Mesenchymal stem cell (in vitro differentiated cells and primary cell): ENCODE results near the gene SCO2.

Source experiments
- DNase-seq: peaks from one replicate; pipeline ENCODE4 v3.0.0-alpha.2; 2013
- H2AFZ ChIP-seq: one replicate; pipeline ENCODE4 v1.6.1; 2013; ENCODE audit warnings: low read depth, mild to moderate bottlenecking, control low read depth, inconsistent platforms, low read length, moderate library complexity
- H2AK5ac ChIP-seq: 2 replicates; pipeline ENCODE4 v1.6.1; 2013; ENCODE audit warnings: low read length, moderate library complexity, mild to moderate bottlenecking, inconsistent platforms; ENCODE audit not compliant: severe bottlenecking
- H2BK120ac ChIP-seq: one replicate; pipeline ENCODE4 v1.6.1; 2013; ENCODE audit warnings: low read depth, mild to moderate bottlenecking, inconsistent platforms, low read length, moderate library complexity
- H2BK12ac ChIP-seq, 2 experiments: one replicate each; pipeline ENCODE4 v1.6.1; 2013; ENCODE audit warnings: inconsistent platforms in 2 of 2, low read length in 2 of 2, mild to moderate bottlenecking in 2 of 2, moderate library complexity in 2 of 2, control low read depth in 1 of 2
- H2BK15ac ChIP-seq: one replicate; pipeline ENCODE4 v1.6.1; 2013; ENCODE audit warnings: mild to moderate bottlenecking, low read depth, inconsistent platforms; ENCODE audit not compliant: poor library complexity, severe bottlenecking
- H2BK5ac ChIP-seq: 2 replicates; pipeline ENCODE4 v1.6.1; 2013; ENCODE audit warnings: low read depth, mild to moderate bottlenecking, low read length, control low read depth, inconsistent platforms; ENCODE audit not compliant: poor library complexity, severe bottlenecking
- H3K14ac ChIP-seq, 2 experiments: one replicate each; pipeline ENCODE4 v1.6.1; 2013; ENCODE audit warnings: inconsistent platforms in 2 of 2, low read length in 2 of 2, control low read depth in 1 of 2, mild to moderate bottlenecking in 1 of 2, moderate library complexity in 1 of 2
- H3K18ac ChIP-seq, 2 experiments: one replicate each; pipeline ENCODE4 v1.6.1; 2013; ENCODE audit warnings: inconsistent platforms in 2 of 2, low read length in 2 of 2, control low read depth in 1 of 2, low read depth in 1 of 2, mild to moderate bottlenecking in 1 of 2
- H3K23ac ChIP-seq, 2 experiments: one replicate each; pipeline ENCODE4 v1.6.1; 2013; ENCODE audit warnings: inconsistent platforms in 2 of 2, low read length in 2 of 2, mild to moderate bottlenecking in 2 of 2, moderate library complexity in 2 of 2, control low read depth in 1 of 2
- H3K27ac ChIP-seq: 2 replicates; pipeline ENCODE4 v1.5.1; 2013; ENCODE audit warnings: mild to moderate bottlenecking, moderate library complexity, low read length, control low read depth, inconsistent platforms; ENCODE audit not compliant: poor library complexity, severe bottlenecking
- H3K27me3 ChIP-seq, 2 experiments: 2 replicates each; pipeline versions ENCODE4 v1.6.1 to v1.7.0; 2013; ENCODE audit warnings: low read length in 2 of 2, mild to moderate bottlenecking in 2 of 2, moderate library complexity in 2 of 2, control low read depth in 1 of 2, inconsistent platforms in 1 of 2; ENCODE audit not compliant: control insufficient read depth in 1 of 2, insufficient read depth in 1 of 2
- H3K36me3 ChIP-seq, 2 experiments: 2 replicates each; pipeline versions ENCODE4 v1.6.1 to v1.7.0; 2013; ENCODE audit warnings: low read length in 2 of 2, control low read depth in 1 of 2, inconsistent platforms in 1 of 2, low read depth in 1 of 2, mild to moderate bottlenecking in 1 of 2; ENCODE audit not compliant: insufficient read depth in 2 of 2, control insufficient read depth in 1 of 2
- H3K4ac ChIP-seq, 2 experiments: one replicate each; pipeline ENCODE4 v1.6.1; 2013; ENCODE audit warnings: inconsistent platforms in 2 of 2, low read length in 2 of 2, mild to moderate bottlenecking in 2 of 2, moderate library complexity in 2 of 2, control low read depth in 1 of 2, low read depth in 1 of 2
- H3K4me1 ChIP-seq: 2 replicates; pipeline ENCODE4 v1.6.1; 2013; ENCODE audit warnings: low read depth, low read length, control low read depth; ENCODE audit not compliant: control insufficient read depth, insufficient read depth
- H3K4me2 ChIP-seq: 2 replicates; pipeline ENCODE4 v1.6.1; 2013; ENCODE audit warnings: low read length, mild to moderate bottlenecking, inconsistent platforms; ENCODE audit not compliant: poor library complexity, severe bottlenecking
- H3K4me3 ChIP-seq, 2 experiments: 2 replicates each; pipeline versions ENCODE4 v1.5.1 to v1.7.0; 2013; ENCODE audit warnings: low read length in 2 of 2, mild to moderate bottlenecking in 2 of 2, control low read depth in 1 of 2, low read depth in 1 of 2; ENCODE audit not compliant: insufficient read depth in 1 of 2
- H3K79me1 ChIP-seq: replicated peaks from 2 replicates; pipeline ENCODE4 v1.6.1; 2013; ENCODE audit warnings: mild to moderate bottlenecking, control low read depth, low read length, inconsistent platforms; ENCODE audit not compliant: poor library complexity, severe bottlenecking
- H3K9ac ChIP-seq: 2 replicates; pipeline ENCODE4 v1.7.0; 2013; ENCODE audit warnings: mild to moderate bottlenecking, low read length, moderate library complexity
- H3K9me3 ChIP-seq: 2 replicates; pipeline ENCODE4 v1.7.0; 2013; ENCODE audit warnings: mild to moderate bottlenecking, low read length; ENCODE audit not compliant: control insufficient read depth
- H4K8ac ChIP-seq: one replicate; pipeline ENCODE4 v1.6.1; 2013; ENCODE audit warnings: inconsistent platforms, mild to moderate bottlenecking, low read length, moderate library complexity
- H4K91ac ChIP-seq: one replicate; pipeline ENCODE4 v1.6.1; 2013; ENCODE audit warnings: mild to moderate bottlenecking, low read length, inconsistent platforms
- WGBS: methylation state at CpG from one replicate; pipeline ENCODE4 v1.1.7; 2013; ENCODE audit warnings: mixed read lengths; 5-methylcytosine and 5-hydroxymethylcytosine counted together

Gene SCO2

GRCh38 chr22:50569041-50569459 lies 43.7 kb upstream of the SCO2 start:
- no peak overlapping the region for H2AFZ ChIP-seq
- no peak overlapping the region for H2BK15ac ChIP-seq
- no peak overlapping the region for H2BK12ac ChIP-seq
- no peaks in the 10 kb centered on the region for H3K27me3 ChIP-seq
- H3K23ac ChIP-seq = no peak overlapping the region
- H3K27ac ChIP-seq = no peak overlapping the region
- peaks cover 9% of the 10 kb centered on the region for H3K4me1 ChIP-seq
- H3K9ac ChIP-seq = no peak overlapping the region
- WGBS = 86% methylated on average over 7 of the region's 8 CpGs
- peaks cover 0 to 64% of the 10 kb centered on the region in 2 experiments for H3K36me3 ChIP-seq
- H3K4me3 ChIP-seq = no peak overlapping the region
- no peak overlapping the region for H3K4me2 ChIP-seq
- H3K4ac ChIP-seq = no peak overlapping the region
- H3K79me1 ChIP-seq = no peaks in the 10 kb centered on the region
- H3K9me3 ChIP-seq = no peaks in the 10 kb centered on the region
- no peak overlapping the region for H2BK5ac ChIP-seq
- H3K18ac ChIP-seq = no peak overlapping the region
- no peak overlapping the region for H4K91ac ChIP-seq
- no peak overlapping the region for H2AK5ac ChIP-seq
- H2BK120ac ChIP-seq = no peak overlapping the region
- DNase-seq = no peak
- H4K8ac ChIP-seq = no peak overlapping the region
- H3K14ac ChIP-seq = no peak overlapping the region

- WGBS = 92% methylated on average over 4 of the region's 7 CpGs
- no peaks in the 10 kb centered on the region for H3K9me3 ChIP-seq
- no peak overlapping the region for H3K23ac ChIP-seq
These were observed 43.2 kb upstream of the SCO2 start for GRCh38 chr22:50568626-50569025.

GRCh38 chr22:50567721-50568252 lies 42.4 kb upstream of the SCO2 start:
- H2BK120ac ChIP-seq = no peak overlapping the region
- H3K36me3 ChIP-seq = peaks cover 0 to 51% of the 10 kb centered on the region in 2 experiments
- no peak overlapping the region for H2AK5ac ChIP-seq
- H2BK5ac ChIP-seq = no peak overlapping the region
- H3K14ac ChIP-seq = no peak overlapping the region
- 90% methylated on average over 7 of the region's 7 CpGs for WGBS
- no peak overlapping the region for H2BK12ac ChIP-seq
- H3K27ac ChIP-seq = no peak overlapping the region
- no peak overlapping the region for H3K23ac ChIP-seq
- no peak overlapping the region for H3K4ac ChIP-seq
- no peak overlapping the region for H3K4me3 ChIP-seq
- H3K4me2 ChIP-seq = no peak overlapping the region
- H4K8ac ChIP-seq = no peak overlapping the region
- H3K9ac ChIP-seq = no peak overlapping the region
- H4K91ac ChIP-seq = no peak overlapping the region
- no peak overlapping the region for H2BK15ac ChIP-seq
- H3K18ac ChIP-seq = no peak overlapping the region
- H2AFZ ChIP-seq = no peak overlapping the region
- H3K9me3 ChIP-seq = no peaks in the 10 kb centered on the region
- peaks cover 1% of the 10 kb centered on the region for H3K79me1 ChIP-seq
- DNase-seq = no peak
- no peaks in the 10 kb centered on the region for H3K27me3 ChIP-seq
- peaks cover 17% of the 10 kb centered on the region for H3K4me1 ChIP-seq

More at GRCh38 chr22:50568626-50569025, 43.2 kb upstream of the SCO2 start:
- Histone ChIP-seq H3K14ac (no peak overlapping the region), H2BK120ac (no peak overlapping the region), H4K8ac (no peak overlapping the region), H4K91ac (no peak overlapping the region), H3K27ac (no peak overlapping the region), H2AFZ (no peak overlapping the region), H3K27me3 (no peaks in the 10 kb centered on the region), H2BK12ac (no peak overlapping the region), H3K9ac (no peak overlapping the region), H3K36me3 (peaks cover 0 to 60% of the 10 kb centered on the region in 2 experiments), H3K79me1 (peaks cover 1% of the 10 kb centered on the region), H3K4ac (no peak overlapping the region), H3K18ac (no peak overlapping the region), H3K4me2 (no peak overlapping the region), H2AK5ac (no peak overlapping the region), H3K4me3 (no peak overlapping the region), H2BK5ac (no peak overlapping the region), H3K4me1 (peaks cover 11% of the 10 kb centered on the region), H2BK15ac (no peak overlapping the region)
- DNase-seq = no peak

- H2AK5ac ChIP-seq = no peak overlapping the region
- H2BK120ac ChIP-seq = no peak overlapping the region
- no peak overlapping the region for H2BK15ac ChIP-seq
- H3K4ac ChIP-seq = no peak overlapping the region
- H3K9me3 ChIP-seq = no peaks in the 10 kb centered on the region
- no peak overlapping the region for H3K23ac ChIP-seq
- peaks cover 1% of the 10 kb centered on the region for H3K79me1 ChIP-seq
- no peak overlapping the region for H2BK12ac ChIP-seq
- no peak overlapping the region for H4K8ac ChIP-seq
- peaks cover 0 to 19% of the 10 kb centered on the region in 2 experiments for H3K36me3 ChIP-seq
- 89% methylated on average over 11 of the region's 11 CpGs for WGBS
- no peak overlapping the region for H2BK5ac ChIP-seq
- no peak overlapping the region for H3K4me2 ChIP-seq
- H3K14ac ChIP-seq = no peak overlapping the region
- H3K18ac ChIP-seq = no peak overlapping the region
- DNase-seq = no peak
- no peak overlapping the region for H3K9ac ChIP-seq
- no peak overlapping the region for H3K4me3 ChIP-seq
- H4K91ac ChIP-seq = no peak overlapping the region
- no peak overlapping the region for H3K27ac ChIP-seq
- H3K4me1 ChIP-seq = peaks cover 9% of the 10 kb centered on the region
- peaks cover 0 to 8% of the 10 kb centered on the region in 2 experiments for H3K27me3 ChIP-seq
- H2AFZ ChIP-seq = no peak overlapping the region
These were observed 38.9 kb upstream of the SCO2 start for GRCh38 chr22:50564289-50564688.
